SK-N-SH (cell line): Measurements from ENCODE around the gene PRKAR1A.

Experiments used
- CTCF ChIP-seq: fragments of 200-600 bp; sonication (generic); IDR thresholded peaks from 2 replicates; pipeline ENCODE4 v1.6.1; 2017; ENCODE audit warnings: antibody characterized with exemption, mild to moderate bottlenecking, moderate library complexity
- EZH2phosphoT487 ChIP-seq: fragments of 200-600 bp; sonication (generic); IDR thresholded peaks from 2 replicates; pipeline ENCODE4 v1.6.1; 2017; ENCODE audit warnings: low read depth, mixed run types, mild to moderate bottlenecking, antibody characterized with exemption, moderate library complexity, borderline replicate concordance
- GATA2 ChIP-seq: sonication (generic); formaldehyde crosslinking; IDR thresholded peaks from 2 replicates; pipeline ENCODE4 v1.5.0; 2020; ENCODE audit warnings: mild to moderate bottlenecking, missing genetic modification reagents
- MXI1 ChIP-seq: IDR thresholded peaks from 2 replicates; pipeline ENCODE4 v1.6.1; 2012; ENCODE audit warnings: mild to moderate bottlenecking, low read depth, low read length, improper control_type of control experiment
- NFIC ChIP-seq: IDR thresholded peaks from 2 replicates; pipeline ENCODE4 v1.4.0; 2012; ENCODE audit warnings: borderline replicate concordance
- NRF1 ChIP-seq: IDR thresholded peaks from 2 replicates; pipeline ENCODE4 v1.6.1; 2012; ENCODE audit warnings: low read depth, mild to moderate bottlenecking, low read length
- POLR2AphosphoS5 ChIP-seq: IDR thresholded peaks from 2 replicates; pipeline ENCODE4 v1.6.1; 2012; ENCODE audit warnings: low read depth, low read length
- SMC3 ChIP-seq: IDR thresholded peaks from 2 replicates; pipeline ENCODE4 v1.6.1; 2012; ENCODE audit warnings: low read depth, low read length, improper control_type of control experiment
- USF2 ChIP-seq: fragments of 150-350 bp; IDR thresholded peaks from 2 replicates; pipeline ENCODE4 v1.6.1; 2017; ENCODE audit warnings: antibody characterized with exemption, low read length, low read depth, borderline replicate concordance

GRCh38 chr17:68598545-68598961 is 86.3 kb downstream of the PRKAR1A start:
- TF ChIP-seq GATA2 (CRISPR knock-in tag) = no peak
- TF ChIP-seq CTCF = no peak
- no peak for TF ChIP-seq POLR2AphosphoS5
- TF ChIP-seq EZH2phosphoT487 = no peak
- no peak for TF ChIP-seq MXI1
- no peak for TF ChIP-seq SMC3
- TF ChIP-seq USF2 = no peak
- no peak for TF ChIP-seq NRF1
- TF ChIP-seq NFIC = no peak
